ENCODE results near the gene VHLL.
"Not testable (repeated sequence)": the region's sequence is repeated elsewhere in the genome, so short reads cannot be mapped to it uniquely, and the experiment has no call there.

VHLL gene

DNA sequence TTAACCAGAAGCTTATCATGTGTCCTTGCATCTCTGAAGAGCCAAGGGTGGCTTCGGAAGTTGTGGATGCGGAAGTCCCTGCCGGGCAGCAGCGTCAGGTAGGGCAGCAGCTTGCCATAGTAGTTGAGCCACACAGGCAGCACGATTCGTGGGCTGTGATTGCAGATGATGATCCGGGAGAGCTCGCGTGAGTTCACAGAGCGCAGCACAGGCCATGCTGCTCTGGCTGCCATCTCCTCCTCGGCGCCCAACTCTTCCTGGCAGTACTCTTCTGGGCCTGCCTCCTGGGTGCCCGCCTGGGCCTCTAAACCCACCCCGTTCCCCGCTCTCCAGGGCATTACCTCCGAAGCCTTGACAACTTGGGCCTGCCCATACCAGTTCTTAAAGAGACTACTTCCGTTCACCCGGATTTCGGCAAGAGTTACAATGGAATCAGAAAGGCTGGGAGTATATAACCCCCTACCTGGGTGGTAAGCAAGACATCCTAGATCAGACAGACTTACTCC is at the start of gene VHLL:
Gene VHLL, minus strand, starts transcription at position 456 of the 506 bp plus-strand sequence. Its CDS starts 118 bp downstream, at position 338.
- no peak for DNase-seq

DNA sequence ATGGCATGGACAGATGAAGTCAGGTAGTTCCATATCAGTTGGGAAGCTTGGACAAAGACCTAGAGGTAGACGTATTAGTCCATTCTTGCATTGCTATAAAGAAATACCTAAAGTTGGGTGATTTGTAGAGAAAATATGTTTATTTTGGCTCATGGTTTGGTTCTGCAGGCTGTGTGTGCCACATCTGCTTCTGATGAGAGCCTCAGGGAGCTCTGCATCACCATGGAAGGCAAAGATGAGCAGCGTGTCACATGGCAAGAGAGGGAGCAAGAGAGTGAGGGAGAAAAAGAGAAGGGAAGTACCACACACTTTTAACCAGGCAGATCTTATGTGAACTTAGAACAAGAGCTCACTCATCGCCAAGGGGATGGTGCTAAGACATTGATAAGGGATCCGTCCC is 48.2 kb upstream of the VHLL start:
- DNase-seq = no peak

DNA sequence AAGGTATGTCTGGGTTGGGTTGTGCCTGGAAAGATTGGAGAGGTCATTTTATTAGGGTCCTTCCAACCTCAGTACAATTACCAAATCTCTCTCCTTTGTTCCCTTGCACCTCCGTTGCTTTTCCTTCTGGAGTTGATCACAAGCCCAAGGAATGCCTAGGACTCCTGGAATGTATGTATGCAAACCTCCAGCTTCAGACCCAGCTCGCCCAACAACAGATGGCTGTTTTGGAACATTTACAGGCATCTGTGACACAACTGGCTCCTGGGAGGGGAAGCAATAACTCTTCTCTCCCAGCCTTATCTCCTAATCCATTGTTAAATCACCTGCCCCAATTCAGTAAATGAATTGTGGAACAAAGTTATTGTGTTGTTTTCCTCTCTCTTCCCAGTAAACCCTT is 47.5 kb upstream of the VHLL start:
- no peak for DNase-seq

DNA sequence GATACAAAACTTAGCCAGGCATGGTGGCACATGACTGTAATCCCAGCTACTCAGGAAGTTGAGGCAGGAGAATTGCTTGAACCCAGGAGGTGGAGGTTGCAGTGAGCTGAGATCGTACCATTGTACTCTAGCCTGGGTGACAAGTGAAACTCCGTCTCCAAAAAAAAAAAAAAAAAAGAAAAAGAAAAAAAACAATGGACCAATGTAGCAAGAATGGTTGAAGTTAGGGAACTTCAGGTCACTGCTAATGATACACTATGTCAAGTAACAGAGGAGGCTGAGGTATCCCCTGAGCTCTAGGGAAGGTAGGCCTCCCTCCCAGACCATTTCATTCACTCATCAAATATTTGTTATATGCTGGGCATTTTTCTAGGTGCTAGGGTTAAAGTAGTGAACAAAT is 46.9 kb upstream of the VHLL start:
- DNase-seq = not testable (repeated sequence)

DNA sequence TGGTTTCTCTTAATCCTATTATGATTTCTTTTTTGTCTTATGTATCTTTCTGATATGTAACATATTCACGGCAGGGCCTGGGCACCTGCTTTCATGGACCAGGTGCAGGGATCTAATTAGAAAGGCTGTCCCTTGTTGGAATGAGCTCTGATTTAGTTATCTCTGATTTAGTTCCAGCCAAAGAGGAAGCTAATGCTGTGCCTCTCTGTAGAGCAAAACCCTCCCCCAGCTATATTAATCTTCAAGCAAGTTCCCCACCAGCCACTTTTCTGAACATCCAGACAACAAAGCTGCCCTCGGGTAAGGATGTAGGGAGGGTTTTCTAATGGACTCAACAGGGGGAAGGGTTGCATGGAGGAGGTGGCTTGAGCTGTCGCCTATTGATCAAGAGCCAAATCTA is 45.3 kb upstream of the VHLL start:
- no peak for DNase-seq

DNA sequence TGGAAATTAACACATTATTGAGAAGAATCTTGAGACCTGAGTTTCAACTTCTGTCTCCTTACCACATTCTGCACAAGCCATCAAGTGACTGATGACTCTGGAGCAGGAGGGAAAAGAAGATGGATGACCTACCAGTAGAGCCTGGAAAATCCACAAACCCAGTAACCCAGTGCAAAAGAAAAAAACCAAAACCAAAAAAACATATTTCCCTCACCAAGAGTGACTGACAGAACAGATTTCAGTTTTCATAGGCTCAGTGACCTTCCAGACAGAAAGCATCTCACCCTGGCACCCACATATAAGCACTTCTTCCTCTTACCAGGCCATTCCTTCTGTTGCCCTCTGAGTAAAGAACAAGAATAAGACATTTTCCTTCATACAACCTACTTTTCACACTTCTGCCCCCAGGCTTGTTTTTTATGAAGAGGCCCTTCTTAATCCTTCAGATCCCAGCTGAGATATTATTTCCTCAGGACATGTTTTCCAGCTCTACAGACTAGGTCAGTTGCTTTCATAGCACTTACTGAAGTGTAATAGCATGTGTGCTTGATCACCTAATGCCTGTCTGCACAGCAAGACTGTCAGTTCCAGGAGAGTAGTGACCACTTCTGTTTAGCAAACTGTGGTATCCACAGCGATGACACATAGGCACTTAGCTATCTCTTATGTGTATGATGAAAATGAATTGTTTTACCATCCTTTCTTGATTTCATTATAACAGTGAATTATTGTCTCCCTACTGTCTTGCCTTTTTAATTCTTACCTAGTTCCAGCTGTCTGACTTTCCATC is 43.3 kb upstream of the VHLL start:
- no peak for DNase-seq

DNA sequence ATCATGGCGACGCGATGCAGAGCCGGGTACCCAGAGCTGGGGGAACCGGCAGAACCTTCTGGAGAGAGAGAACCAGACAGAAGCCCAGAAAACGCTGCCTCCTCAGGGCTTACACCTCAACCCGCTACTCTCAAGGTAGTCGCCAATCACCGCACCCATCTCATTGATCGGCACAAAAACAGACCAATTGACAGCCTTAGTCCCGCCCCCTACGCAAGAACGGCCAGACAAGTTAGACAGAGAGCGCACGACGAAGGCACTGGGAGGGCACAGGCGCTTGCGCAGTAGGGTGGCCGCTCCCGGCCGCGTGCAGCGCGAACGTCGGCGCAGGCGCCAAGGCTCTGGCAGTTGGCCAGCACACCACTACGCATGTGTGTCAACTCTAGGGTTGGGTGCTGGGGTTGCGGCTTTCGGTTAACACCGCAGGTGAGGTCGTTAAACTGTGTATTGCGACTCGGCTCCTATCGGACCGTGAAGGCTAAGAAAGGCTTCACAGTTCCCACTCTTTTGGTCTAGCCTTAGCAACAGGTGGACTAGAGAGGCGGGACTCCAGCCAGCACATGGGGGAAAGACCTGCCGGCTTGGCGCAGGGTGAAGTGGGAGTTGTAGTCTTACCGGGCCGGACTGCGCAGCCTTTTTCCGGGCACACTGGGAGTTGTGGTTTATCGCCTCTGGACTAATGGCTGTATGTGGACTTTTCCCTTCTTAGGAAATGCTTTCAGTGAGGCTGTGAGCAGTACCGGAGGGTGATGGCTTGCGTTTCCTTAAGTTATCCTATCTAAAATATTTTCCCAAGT is 39.3 kb upstream of the VHLL start, which contains the start of the genes CCT3 and TSACC:
Gene CCT3, minus strand, starts transcription at position 113 of the 797 bp plus-strand sequence. Its CDS starts 108 bp downstream, at position 5.
Gene TSACC, plus strand, starts transcription at position 347 of the 797 bp plus-strand sequence. CDS start 1,232 bp downstream, outside the sequence.
- peak; percentile 97 to 99 for DNase-seq

DNA sequence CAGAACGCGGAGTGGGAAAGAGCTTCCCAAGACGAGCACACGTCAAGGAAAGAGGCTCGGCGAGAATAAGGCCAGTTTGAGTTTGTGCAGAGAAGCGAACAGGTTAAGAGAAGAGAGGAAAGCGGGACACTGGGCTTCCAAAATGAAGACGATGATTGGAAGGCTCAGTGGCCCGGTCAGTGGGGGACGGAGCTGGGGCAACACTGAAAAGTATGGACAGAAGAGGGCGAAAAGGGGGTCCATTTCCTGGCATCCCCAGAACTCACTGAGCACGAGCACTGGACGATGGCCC is 38.7 kb upstream of the VHLL start:
- DNase-seq = no peak

DNA sequence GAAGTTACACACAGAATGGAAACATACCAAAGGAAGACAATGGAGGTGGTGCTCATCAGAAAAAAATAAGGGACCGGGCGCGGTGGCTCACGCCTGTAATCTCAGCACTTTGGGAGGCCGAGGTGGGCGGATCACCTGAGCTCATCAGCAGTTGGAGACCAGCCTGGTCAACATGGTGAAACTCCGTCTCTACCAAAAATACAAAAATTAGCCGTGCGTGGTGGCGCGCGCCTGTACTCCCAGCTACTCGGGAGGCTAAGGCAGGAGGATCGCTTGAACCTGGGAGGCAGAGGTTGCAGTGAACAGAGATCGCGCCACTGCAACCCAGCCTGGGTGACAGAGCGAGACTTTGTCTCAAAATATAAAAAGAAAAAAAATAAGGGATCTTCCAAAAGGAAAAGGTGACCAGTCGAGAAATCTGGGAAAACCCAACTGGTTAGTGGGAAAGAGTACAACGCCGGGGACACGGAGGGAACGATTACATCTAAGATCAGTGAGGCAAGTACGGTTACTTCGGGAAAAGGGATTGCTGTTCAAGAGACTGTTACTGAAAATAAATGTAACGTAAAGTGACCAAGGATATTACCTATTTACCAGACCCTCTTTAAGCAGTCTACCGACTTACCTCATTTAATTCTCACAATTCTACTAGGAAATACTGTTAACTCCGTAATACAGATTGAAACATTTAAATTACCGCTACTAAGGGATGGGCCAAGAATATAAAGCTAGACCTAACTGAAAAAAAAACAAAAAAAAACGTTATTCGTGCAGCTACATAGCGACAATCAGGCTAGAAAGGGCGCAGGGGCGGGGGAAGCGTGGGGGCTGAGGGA is 38.2 kb upstream of the VHLL start:
- no peak for DNase-seq

DNA sequence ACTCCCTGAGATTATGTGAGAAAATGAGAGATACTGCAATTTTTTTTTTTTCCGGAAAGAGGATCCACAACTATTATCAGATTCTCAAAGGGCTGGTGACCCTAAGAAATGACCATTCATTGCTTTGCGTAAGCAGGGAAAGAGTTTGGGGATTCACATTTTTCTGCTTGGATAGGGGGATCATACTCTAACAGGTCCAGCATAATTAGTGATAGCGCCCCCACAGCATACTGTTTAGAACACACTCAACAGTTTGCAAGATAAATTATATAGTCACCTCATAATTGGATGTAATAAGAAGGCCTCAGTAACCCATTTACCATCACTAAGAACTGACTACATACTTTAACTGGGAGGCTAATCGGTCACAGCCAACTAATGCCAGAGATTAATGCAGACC is 37.1 kb upstream of the VHLL start:
- no peak for DNase-seq

DNA sequence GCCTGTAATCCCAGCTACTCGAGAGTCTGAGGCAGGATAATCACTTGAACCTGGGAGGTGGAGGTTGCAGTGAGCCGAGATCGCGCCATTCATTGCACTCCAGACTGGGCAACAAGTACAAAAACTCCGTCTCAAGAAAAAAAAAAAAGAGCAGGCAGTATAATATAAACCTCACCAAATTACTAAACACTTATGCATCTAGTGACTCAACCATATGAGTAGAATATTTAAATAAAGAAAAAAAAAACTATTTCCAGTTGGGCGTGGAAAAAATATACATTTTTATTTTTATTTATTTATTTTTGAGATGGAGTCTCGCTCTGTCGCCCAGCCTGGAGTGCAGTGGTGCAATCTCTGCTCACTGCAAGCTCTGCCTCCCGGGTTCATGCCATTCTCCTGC is 24.1 kb upstream of the VHLL start:
- not testable (repeated sequence) for DNase-seq

DNA sequence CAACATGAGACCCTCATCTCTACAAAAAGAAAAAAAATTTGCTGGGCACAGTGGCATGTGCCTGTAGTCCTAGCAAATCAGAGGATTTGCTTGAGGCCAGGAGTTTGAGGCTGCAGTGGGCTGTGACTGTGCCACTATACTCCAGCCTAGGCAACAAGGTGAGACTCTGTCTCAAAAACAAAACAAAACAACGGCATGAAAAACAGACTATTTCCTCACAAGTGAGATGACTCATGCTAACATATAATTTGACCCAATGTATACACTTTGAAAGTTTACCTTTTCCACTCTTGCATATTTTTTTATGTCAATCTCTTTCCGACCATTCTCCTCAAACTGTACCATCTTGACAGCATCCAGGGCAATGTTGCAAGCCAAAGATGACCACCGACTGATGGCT is 21.5 kb upstream of the VHLL start:
- no peak for DNase-seq

DNA sequence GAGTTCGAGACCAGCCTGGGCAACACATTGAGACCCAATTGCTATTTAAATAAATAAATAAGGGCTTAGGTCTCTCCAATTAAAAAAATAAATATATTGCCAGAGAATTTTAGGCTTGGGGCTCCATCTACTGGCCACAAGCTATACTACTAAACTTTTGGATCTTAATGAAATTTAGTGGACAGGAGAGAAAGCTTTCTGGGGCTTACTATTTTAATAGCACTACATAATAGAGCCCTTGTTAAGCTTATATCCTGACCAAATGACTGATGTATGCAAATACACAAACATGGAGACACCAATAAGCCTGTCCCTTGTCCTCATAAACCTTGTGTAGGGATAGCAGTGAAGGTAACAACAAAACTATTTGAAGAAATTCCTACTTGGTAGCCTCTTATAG is 20.6 kb upstream of the VHLL start:
- peak in 1 of 2 donors; percentile 3 for DNase-seq

DNA sequence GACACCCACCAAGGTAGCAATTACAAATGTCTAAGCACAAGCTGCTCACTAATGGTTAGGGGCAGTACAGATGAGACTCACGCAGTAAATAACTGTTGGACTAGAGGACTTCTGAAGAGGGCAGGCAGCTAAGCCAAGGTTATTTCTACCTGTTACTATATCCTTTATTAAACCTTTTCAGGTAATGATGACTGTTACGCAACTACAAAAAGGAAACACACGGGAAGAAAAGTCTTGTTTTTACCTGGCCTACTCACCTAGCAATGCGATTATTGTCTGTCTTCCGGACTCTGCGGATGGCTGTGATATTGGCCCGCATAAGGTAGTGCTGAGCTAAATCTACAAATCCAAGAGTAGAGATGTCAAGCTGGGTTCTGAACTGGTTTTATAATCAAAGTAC is 17.8 kb upstream of the VHLL start:
- no peak for DNase-seq

DNA sequence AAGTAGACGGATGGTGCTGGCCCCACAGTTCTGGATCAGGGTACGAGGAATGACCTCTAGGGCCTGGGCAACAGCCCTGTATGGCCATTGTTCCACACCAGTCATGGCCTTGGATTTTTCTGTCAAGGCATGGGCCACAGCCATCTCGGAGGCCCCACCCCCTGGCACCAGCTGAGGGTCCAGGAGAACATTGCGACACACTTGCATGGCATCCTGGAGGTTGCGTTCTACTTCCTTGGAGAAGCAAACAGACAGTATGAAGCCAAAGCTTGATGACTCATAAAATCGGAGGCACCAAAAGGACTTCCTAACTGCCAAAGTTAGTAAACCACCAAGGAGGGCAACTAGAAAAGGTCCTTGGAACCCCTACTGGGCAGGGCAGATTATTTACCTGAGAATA is 11.9 kb upstream of the VHLL start:
- DNase-seq = no peak

DNA sequence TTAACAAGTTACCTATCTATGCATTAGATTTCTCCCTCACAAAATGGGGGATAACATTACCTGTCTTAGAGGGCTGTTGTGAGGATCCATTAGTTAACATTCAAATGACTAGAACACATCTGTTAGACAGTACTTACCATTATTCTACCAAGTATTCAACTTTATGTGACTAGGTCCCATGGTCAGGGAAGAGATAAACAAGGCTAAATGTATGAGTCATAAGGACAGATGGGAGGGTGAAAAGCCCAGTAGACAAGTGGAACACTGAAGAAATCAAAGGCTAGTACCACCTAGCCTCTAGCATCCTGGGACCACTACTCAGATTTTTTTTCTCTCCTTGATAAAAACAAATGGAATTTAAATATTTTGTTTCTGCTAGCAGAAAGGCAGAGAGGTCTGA is 9.0 kb upstream of the VHLL start:
- DNase-seq = no peak

DNA sequence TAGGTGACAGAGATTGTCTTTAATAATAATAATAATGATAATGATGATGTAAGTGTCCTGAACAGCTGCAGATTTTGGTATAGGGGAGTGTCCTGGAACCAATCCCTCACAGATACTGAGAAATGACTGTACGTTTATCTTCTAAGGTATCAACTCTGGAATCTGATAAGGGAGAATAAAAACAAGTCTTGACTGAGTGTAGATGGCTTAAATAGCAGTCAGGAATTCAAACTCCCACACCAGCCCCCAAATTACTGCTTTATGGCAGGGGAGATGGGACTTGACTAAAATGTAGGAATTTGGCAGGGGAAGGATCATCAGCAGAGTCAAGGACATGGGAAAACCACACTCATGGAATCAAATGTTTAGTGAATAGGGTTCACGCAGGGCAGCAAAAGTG is 6.1 kb upstream of the VHLL start:
- DNase-seq = no peak

DNA sequence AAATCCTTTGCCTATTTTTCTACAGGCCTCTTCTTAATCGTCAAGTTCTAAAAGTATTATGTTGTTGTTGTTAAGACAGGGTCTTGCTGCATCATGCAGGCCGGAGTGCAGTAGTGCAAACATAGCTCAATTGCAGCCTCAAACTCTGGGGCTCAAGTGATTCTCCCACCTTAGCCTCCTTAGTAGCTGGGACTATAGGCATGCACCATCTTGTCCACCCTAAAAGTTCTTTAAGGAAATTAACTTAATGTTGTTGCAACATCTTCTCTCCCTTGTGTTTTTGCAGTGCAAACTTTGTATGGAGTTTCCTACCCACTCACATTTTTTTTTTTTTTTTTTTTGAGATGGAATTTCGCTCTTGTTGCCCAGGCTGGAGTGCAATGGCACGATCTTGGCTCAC is 4.1 kb upstream of the VHLL start:
- DNase-seq = no peak

DNA sequence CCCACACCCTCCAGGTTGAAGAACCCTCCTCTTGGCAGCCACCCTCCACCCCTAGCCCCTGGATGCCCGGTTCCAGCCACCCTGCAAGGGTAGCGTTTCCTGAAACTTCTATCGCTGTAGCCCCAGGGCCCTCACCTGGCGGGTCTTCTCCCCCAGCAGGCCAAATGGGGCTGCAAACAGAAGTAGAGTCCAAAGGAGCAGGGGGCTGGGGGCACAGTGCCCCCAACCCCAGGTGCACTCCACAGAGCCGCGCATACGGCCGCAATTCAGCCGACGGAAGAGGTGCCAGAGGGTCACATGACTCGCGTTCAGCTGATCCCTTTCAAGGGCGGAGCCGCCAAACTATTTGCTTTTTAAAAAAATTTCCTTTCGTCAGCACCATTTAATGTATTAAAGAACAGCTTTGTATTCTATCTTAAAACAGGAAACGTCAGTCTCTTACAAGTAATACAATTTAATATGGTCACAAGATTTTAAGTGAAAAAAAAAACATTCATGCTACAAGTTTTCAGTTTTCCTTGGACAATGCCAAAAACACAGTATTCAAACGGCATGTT is 3.6 kb downstream of the VHLL start, which contains the start of gene GLMP:
Gene GLMP, minus strand, starts transcription at position 289 of the 557 bp plus-strand sequence. Its CDS starts 34 bp downstream, at position 255.
- DNase-seq = peak; percentile 46 to 80

DNA sequence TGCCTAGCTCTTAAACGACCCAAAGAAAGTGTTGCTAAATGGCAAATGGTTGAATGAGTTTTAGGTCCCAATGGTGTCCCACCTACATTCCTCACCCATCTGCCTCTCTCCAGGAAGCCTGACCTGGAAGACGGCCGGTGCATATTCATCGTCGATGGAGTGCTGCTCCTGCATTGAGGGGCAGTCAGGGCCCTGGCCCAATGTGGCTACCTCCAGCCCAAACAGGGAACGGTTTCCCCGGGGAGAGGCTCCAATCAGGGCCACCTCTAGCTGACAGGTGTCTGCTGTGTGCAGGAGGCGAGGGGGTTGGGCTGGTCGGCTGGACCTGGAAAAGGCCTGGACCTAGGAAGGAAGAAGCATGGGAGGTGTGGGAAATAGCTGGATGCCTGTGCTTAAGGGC is 5.2 kb downstream of the VHLL start:
- DNase-seq = no peak

DNA sequence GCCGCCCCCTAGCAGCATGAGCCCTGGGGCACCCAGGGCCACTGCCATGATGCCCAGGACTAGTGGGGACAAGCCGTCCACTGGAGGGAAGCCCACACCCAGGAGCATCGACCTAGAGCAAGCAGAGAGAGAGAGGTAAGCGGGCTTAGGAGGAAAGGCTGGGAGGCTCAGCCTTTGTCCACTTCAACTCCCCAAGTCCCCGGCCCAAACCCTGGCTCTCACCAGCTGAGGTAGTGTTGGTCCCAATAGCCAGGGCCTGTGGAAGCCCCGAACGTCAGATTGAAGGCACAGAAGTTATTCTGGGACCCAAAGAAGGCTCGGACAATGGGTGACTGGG is 6.0 kb downstream of the VHLL start:
- DNase-seq = no peak

DNA sequence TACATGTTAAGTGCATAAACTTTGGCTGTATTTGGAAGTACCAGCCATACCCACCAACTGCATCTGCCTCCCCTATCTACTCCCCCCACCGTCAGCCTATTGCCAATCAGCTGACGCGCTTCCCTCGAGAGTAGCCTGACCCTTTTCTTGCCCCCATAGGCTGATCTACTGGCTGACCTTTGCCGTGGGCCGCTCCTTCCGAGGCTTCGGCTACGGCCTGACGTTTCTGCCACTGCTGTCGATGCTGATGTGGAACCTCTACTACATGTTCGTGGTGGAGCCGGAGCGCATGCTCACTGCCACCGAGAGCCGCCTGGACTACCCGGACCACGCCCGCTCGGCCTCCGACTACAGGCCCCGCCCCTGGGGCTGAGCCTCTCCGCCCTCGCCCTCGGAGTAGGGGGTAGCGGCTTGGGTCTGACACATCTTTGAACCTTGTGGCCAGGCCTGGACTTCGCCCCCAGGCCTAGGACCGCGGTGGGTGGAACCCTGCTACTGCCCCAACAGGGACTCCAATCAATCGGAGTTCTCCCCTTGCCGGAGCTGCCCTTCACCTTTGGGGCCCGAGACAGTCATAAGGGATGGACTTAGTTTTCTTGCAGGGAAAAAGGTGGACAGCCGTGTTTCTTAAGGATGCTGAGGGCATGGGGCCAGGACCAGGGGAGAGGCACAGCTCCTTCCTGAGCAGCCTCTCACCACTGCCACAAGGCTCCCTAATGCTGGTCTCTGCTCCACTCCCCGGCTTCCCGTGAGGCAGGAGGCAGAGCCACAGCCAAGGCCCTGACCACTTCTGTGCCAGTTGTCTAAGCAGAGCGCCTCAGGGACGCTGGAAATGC is 7.7 kb downstream of the VHLL start:
- DNase-seq = peak; percentile 56 to 83
